Liver (tissue), 9 donors: ENCODE data around the gene TUBGCP2. TPM values are rescaled to one million over a fixed set of nuclear protein-coding genes. Genes with fewer than 3 reads are reported as not detected.

Source experiments
- DNase-seq: peaks from one replicate; pipeline ENCODE4 v3.0.0-alpha.2; 2017; ENCODE audit warnings: low spot score
- H3K27ac ChIP-seq, 2 donors: one replicate each; pipeline ENCODE4 v1.7.0; 2013; ENCODE audit warnings: inconsistent platforms in 2 of 2, low read length in 2 of 2, control low read depth in 1 of 2, low read depth in 1 of 2, mild to moderate bottlenecking in 1 of 2
- H3K27me3 ChIP-seq, 4 donors: one replicate each; pipeline versions ENCODE4 v1.6.1 to v1.7.0; 2013; ENCODE audit warnings: low read length in 3 of 4, inconsistent platforms in 1 of 4, mild to moderate bottlenecking in 1 of 4, moderate library complexity in 1 of 4; ENCODE audit not compliant: control insufficient read depth in 4 of 4, insufficient read depth in 4 of 4
- H3K36me3 ChIP-seq, 4 donors: one replicate each; pipeline versions ENCODE4 v1.6.1 to v1.7.0; 2013; ENCODE audit warnings: low read length in 3 of 4, mild to moderate bottlenecking in 3 of 4, low read depth in 1 of 4, moderate library complexity in 1 of 4; ENCODE audit not compliant: control insufficient read depth in 4 of 4, insufficient read depth in 3 of 4
- H3K4me1 ChIP-seq, 4 donors: one replicate each; pipeline versions ENCODE4 v1.6.1 to v1.7.0; 2013; ENCODE audit warnings: low read length in 3 of 4, mild to moderate bottlenecking in 3 of 4, moderate library complexity in 1 of 4; ENCODE audit not compliant: control insufficient read depth in 4 of 4, insufficient read depth in 4 of 4
- H3K4me3 ChIP-seq, 3 donors: one replicate each; pipeline versions ENCODE4 v1.6.1 to v1.7.0; 2013; ENCODE audit warnings: low read length in 3 of 3, control low read depth in 1 of 3, low read depth in 1 of 3, mild to moderate bottlenecking in 1 of 3
- H3K9ac ChIP-seq, 2 donors: one replicate each; pipeline ENCODE4 v1.7.0; 2013; ENCODE audit warnings: low read length in 2 of 2, mild to moderate bottlenecking in 2 of 2, moderate library complexity in 2 of 2, control low read depth in 1 of 2, low read depth in 1 of 2
- H3K9me3 ChIP-seq, 4 donors: one replicate each; pipeline versions ENCODE4 v1.6.1 to v1.7.0; 2013; ENCODE audit warnings: low read length in 3 of 4; ENCODE audit not compliant: control insufficient read depth in 4 of 4
- EGR1 ChIP-seq, 2 donors: IDR thresholded peaks; 2 replicates each; pipeline ENCODE4 v1.6.1; 2016 to 2018; ENCODE audit warnings: antibody characterized with exemption in 2 of 2, low read depth in 2 of 2
- FOXA1 ChIP-seq: IDR thresholded peaks from 2 replicates; pipeline ENCODE4 v1.6.1; 2016; ENCODE audit warnings: antibody characterized with exemption
- FOXA2 ChIP-seq: IDR thresholded peaks from 2 replicates; pipeline ENCODE4 v1.6.1; 2016; ENCODE audit warnings: antibody characterized with exemption
- GABPA ChIP-seq, 2 donors: IDR thresholded peaks in 1 of 2; conservative IDR thresholded peaks in 1 of 2; 2 replicates each; pipeline ENCODE4 v1.6.1; 2016; ENCODE audit warnings: antibody characterized with exemption in 2 of 2, mild to moderate bottlenecking in 1 of 2, moderate library complexity in 1 of 2
- HNF4A ChIP-seq, 2 donors: conservative IDR thresholded peaks; 2 replicates each; pipeline ENCODE4 v1.6.1; 2016; ENCODE audit warnings: antibody characterized with exemption in 2 of 2, mild to moderate bottlenecking in 2 of 2
- HNF4G ChIP-seq: IDR thresholded peaks from 2 replicates; pipeline ENCODE4 v1.6.1; 2016; ENCODE audit warnings: antibody characterized with exemption
- JUND ChIP-seq, 2 donors: IDR thresholded peaks; 2 replicates each; pipeline ENCODE4 v1.6.1; 2016; ENCODE audit warnings: antibody characterized with exemption in 2 of 2
- NR2F2 ChIP-seq: IDR thresholded peaks from 2 replicates; pipeline ENCODE4 v1.6.1; 2016; ENCODE audit warnings: antibody characterized with exemption
- RAD21 ChIP-seq, 2 donors: IDR thresholded peaks; 2 replicates each; pipeline ENCODE4 v1.6.1; 2016; ENCODE audit warnings: antibody characterized with exemption in 2 of 2, mild to moderate bottlenecking in 2 of 2
- RXRA ChIP-seq, 2 donors: IDR thresholded peaks; 2 replicates each; pipeline ENCODE4 v1.6.1; 2017 to 2018; ENCODE audit warnings: antibody characterized with exemption in 2 of 2, mild to moderate bottlenecking in 1 of 2
- SP1 ChIP-seq: IDR thresholded peaks from 2 replicates; pipeline ENCODE4 v1.6.1; 2018; ENCODE audit warnings: antibody characterized with exemption, mild to moderate bottlenecking
- TAF1 ChIP-seq: conservative IDR thresholded peaks from 2 replicates; pipeline ENCODE4 v1.6.1; 2016; ENCODE audit warnings: antibody characterized with exemption, mild to moderate bottlenecking
- YY1 ChIP-seq: IDR thresholded peaks from 2 replicates; pipeline ENCODE4 v1.6.1; 2016; ENCODE audit warnings: antibody characterized with exemption, mild to moderate bottlenecking
- WGBS: extraction: QIAGEN DNeasy Blood & Tissue Kit; methylation state at CpG from one replicate; pipeline ENCODE4 v1.1.7; 2013; 5-methylcytosine and 5-hydroxymethylcytosine counted together
- polyA plus RNA-seq, 2 donors: library from polyadenylated mRNA; stranded (reverse) in 1 of 2; unstranded in 1 of 2; fragments of 200-250 nt in 1 of 2; fragments of >200 nt in 1 of 2; fragmentation: Nextera tagmentation in 1 of 2; extraction: Ambion mirVana in 1 of 2; gene quantifications; one replicate each; pipeline versions ENCODE4 v1.2.1 to v1.2.3, GENCODE V29; 2013 to 2015
- total RNA-seq, 2 donors: library from RNA; depleted of rRNA; stranded (reverse); fragments of >200 nt; gene quantifications; one replicate each; pipeline ENCODE4 v1.2.3, GENCODE V29; 2014
- TF ChIP-seq, protein P1 (sequence below): fragments of 150-350 bp; IDR thresholded peaks from 2 replicates; pipeline ENCODE4 v1.5.1; 2017; ENCODE audit warnings: improper control_type of control experiment, low read depth, low read length; ENCODE audit not compliant: missing input control
- TF ChIP-seq, protein P2 (sequence below): IDR thresholded peaks from 2 replicates; pipeline ENCODE4 v1.6.1; 2016; ENCODE audit warnings: antibody characterized with exemption, mild to moderate bottlenecking
- TF ChIP-seq, protein P3 (sequence below): IDR thresholded peaks from 2 replicates; pipeline ENCODE4 v1.6.1; 2016; ENCODE audit warnings: antibody characterized with exemption
- TF ChIP-seq, protein P4 (sequence below): IDR thresholded peaks from 2 replicates; pipeline ENCODE4 v1.6.1; 2016; ENCODE audit warnings: antibody characterized with exemption
- TF ChIP-seq, protein P5 (sequence below): IDR thresholded peaks from 2 replicates; pipeline ENCODE4 v1.6.1; 2016; ENCODE audit warnings: antibody characterized with exemption
- donor health status: healthy.
- donor health status: healthy.
- donor health status: healthy.
- donor health status: healthy.
- donor health status: healthy.

TUBGCP2 gene
- total and polyA plus RNA-seq, 4 donors = 18.8 to 32.4 (median 27.6) TPM

DNA sequence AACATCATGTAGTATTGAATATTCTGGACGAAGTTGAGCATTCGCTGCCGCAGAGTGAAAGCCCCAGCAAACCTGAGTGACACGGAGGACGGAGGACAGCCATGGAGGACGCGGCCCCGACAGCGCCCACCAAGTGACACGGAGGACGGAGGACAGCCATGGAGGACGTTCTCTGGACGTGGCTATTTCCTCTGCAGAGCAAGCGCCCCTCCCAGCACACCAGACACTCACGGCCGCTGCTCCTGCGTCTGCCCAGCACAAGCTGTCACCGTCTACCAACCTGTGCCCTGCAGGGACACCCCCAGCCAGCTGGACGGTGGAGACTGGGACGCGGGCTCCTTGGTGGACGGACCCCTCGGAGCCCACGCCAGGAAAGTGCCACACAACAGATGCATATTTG, 24.7 kb downstream of the TUBGCP2 start:
- no peak for DNase-seq
- H3K9ac ChIP-seq = no peak overlapping the region
- no peaks in the 10 kb centered on the region for H3K9me3 ChIP-seq
- TF ChIP-seq, protein P1, sequence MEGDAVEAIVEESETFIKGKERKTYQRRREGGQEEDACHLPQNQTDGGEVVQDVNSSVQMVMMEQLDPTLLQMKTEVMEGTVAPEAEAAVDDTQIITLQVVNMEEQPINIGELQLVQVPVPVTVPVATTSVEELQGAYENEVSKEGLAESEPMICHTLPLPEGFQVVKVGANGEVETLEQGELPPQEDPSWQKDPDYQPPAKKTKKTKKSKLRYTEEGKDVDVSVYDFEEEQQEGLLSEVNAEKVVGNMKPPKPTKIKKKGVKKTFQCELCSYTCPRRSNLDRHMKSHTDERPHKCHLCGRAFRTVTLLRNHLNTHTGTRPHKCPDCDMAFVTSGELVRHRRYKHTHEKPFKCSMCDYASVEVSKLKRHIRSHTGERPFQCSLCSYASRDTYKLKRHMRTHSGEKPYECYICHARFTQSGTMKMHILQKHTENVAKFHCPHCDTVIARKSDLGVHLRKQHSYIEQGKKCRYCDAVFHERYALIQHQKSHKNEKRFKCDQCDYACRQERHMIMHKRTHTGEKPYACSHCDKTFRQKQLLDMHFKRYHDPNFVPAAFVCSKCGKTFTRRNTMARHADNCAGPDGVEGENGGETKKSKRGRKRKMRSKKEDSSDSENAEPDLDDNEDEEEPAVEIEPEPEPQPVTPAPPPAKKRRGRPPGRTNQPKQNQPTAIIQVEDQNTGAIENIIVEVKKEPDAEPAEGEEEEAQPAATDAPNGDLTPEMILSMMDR = no peak
- TF ChIP-seq, protein P2, sequence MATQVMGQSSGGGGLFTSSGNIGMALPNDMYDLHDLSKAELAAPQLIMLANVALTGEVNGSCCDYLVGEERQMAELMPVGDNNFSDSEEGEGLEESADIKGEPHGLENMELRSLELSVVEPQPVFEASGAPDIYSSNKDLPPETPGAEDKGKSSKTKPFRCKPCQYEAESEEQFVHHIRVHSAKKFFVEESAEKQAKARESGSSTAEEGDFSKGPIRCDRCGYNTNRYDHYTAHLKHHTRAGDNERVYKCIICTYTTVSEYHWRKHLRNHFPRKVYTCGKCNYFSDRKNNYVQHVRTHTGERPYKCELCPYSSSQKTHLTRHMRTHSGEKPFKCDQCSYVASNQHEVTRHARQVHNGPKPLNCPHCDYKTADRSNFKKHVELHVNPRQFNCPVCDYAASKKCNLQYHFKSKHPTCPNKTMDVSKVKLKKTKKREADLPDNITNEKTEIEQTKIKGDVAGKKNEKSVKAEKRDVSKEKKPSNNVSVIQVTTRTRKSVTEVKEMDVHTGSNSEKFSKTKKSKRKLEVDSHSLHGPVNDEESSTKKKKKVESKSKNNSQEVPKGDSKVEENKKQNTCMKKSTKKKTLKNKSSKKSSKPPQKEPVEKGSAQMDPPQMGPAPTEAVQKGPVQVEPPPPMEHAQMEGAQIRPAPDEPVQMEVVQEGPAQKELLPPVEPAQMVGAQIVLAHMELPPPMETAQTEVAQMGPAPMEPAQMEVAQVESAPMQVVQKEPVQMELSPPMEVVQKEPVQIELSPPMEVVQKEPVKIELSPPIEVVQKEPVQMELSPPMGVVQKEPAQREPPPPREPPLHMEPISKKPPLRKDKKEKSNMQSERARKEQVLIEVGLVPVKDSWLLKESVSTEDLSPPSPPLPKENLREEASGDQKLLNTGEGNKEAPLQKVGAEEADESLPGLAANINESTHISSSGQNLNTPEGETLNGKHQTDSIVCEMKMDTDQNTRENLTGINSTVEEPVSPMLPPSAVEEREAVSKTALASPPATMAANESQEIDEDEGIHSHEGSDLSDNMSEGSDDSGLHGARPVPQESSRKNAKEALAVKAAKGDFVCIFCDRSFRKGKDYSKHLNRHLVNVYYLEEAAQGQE = no peak
- TF ChIP-seq YY1 (no peak), GABPA (IDR thresholded peaks at IDR 0.05 in 1 of 2, conservative IDR thresholded peaks at IDR 0.05 in 1 of 2) (no peak), FOXA2 (no peak), RAD21 (IDR thresholded peaks at IDR 0.05) (no peak), HNF4A (conservative IDR thresholded peaks at IDR 0.05) (no peak), EGR1 (IDR thresholded peaks at IDR 0.05; ENCODE audit: low read depth in 2 of 2) (no peak), HNF4G (no peak), SP1 (no peak), RXRA (IDR thresholded peaks at IDR 0.05) (no peak), FOXA1 (no peak), NR2F2 (no peak), TAF1 (no peak), JUND (IDR thresholded peaks at IDR 0.05) (no peak)
- TF ChIP-seq, protein P3, sequence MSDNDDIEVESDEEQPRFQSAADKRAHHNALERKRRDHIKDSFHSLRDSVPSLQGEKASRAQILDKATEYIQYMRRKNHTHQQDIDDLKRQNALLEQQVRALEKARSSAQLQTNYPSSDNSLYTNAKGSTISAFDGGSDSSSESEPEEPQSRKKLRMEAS = no peak
- TF ChIP-seq, protein P4, sequence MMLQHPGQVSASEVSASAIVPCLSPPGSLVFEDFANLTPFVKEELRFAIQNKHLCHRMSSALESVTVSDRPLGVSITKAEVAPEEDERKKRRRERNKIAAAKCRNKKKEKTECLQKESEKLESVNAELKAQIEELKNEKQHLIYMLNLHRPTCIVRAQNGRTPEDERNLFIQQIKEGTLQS = no peak
- TF ChIP-seq, protein P5, sequence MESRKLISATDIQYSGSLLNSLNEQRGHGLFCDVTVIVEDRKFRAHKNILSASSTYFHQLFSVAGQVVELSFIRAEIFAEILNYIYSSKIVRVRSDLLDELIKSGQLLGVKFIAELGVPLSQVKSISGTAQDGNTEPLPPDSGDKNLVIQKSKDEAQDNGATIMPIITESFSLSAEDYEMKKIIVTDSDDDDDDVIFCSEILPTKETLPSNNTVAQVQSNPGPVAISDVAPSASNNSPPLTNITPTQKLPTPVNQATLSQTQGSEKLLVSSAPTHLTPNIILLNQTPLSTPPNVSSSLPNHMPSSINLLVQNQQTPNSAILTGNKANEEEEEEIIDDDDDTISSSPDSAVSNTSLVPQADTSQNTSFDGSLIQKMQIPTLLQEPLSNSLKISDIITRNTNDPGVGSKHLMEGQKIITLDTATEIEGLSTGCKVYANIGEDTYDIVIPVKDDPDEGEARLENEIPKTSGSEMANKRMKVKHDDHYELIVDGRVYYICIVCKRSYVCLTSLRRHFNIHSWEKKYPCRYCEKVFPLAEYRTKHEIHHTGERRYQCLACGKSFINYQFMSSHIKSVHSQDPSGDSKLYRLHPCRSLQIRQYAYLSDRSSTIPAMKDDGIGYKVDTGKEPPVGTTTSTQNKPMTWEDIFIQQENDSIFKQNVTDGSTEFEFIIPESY = no peak
- no peak overlapping the region for H3K4me3 ChIP-seq
- WGBS = 96% methylated on average over 24 of the region's 24 CpGs
- H3K36me3 ChIP-seq = peaks cover 36 to 84% (median 53%) of the 10 kb centered on the region in 4 donors
- no peak overlapping the region for H3K27ac ChIP-seq
- H3K27me3 ChIP-seq = no peaks in the 10 kb centered on the region
- H3K4me1 ChIP-seq = peaks cover 0 to 16% (median 10%) of the 10 kb centered on the region in 4 donors
